ENCODE data around the gene C21orf91. TPM values are rescaled to one million over a fixed set of nuclear protein-coding genes. Genes with fewer than 3 reads are reported as not detected.

C21orf91 gene
- total and polyA plus RNA-seq, 4 donors, result 1.8 to 7.2 (median 4.4) TPM

- TF ChIP-seq REST (IDR thresholded peaks at IDR 0.05) (no peak), ATF3 (IDR thresholded peaks at IDR 0.05) (peak; percentile 72)
Observed at GRCh38 chr21:17818186-17819113, 706 bp downstream of the C21orf91 start (continued).

GRCh38 chr21:17813353-17813752 is 5.8 kb downstream of the C21orf91 start:
- H3K9ac ChIP-seq (ENCODE audit: low read depth in 1 of 2, low read length in 2 of 2), result no peak overlapping the region
- H3K27me3 ChIP-seq (ENCODE audit: control insufficient read depth in 4 of 4, insufficient read depth in 4 of 4, low read length in 3 of 4), result no peaks in the 10 kb centered on the region
- 96% methylated on average over 2 of the region's 2 CpGs for WGBS
- peaks cover 0 to 7% (median under 1%) of the 10 kb centered on the region in 4 donors for H3K9me3 ChIP-seq (ENCODE audit: control insufficient read depth in 4 of 4, low read length in 3 of 4)
- DNase-seq (ENCODE audit: low spot score), result no peak
- H3K4me1 ChIP-seq (ENCODE audit: control insufficient read depth in 4 of 4, insufficient read depth in 4 of 4, low read length in 3 of 4), result peaks cover 0 to 6% (median 3%) of the 10 kb centered on the region in 4 donors
- H3K27ac ChIP-seq (ENCODE audit: low read depth in 1 of 2, low read length in 2 of 2), result no peak overlapping the region
- no peak overlapping the region for H3K4me3 ChIP-seq (ENCODE audit: low read depth in 1 of 3, low read length in 3 of 3)
- H3K36me3 ChIP-seq (ENCODE audit: control insufficient read depth in 4 of 4, insufficient read depth in 3 of 4, low read depth in 1 of 4, low read length in 3 of 4), result peaks cover 3 to 29% (median 15%) of the 10 kb centered on the region in 4 donors
- TF ChIP-seq MAX (IDR thresholded peaks at IDR 0.05) (no peak), ZBTB33 (IDR thresholded peaks at IDR 0.05) (no peak), GABPA (IDR thresholded peaks at IDR 0.05 in 1 of 2, conservative IDR thresholded peaks at IDR 0.05 in 1 of 2) (no peak), NR2F2 (IDR thresholded peaks at IDR 0.05) (no peak), REST (IDR thresholded peaks at IDR 0.05) (no peak), FOXA1 (IDR thresholded peaks at IDR 0.05) (no peak), YY1 (IDR thresholded peaks at IDR 0.05) (no peak), RXRA (IDR thresholded peaks at IDR 0.05) (no peak), SP1 (IDR thresholded peaks at IDR 0.05) (no peak), RAD21 (IDR thresholded peaks at IDR 0.05) (no peak), FOXA2 (IDR thresholded peaks at IDR 0.05) (no peak), JUND (IDR thresholded peaks at IDR 0.05) (no peak)

Data from liver (tissue), 9 donors.